ENCODE data around the gene YEATS2.
"Not testable (repeated sequence)": the region's sequence is repeated elsewhere in the genome, so short reads cannot be mapped to it uniquely, and the experiment has no call there.

The YEATS2 gene

GRCh38 chr3:183664913-183665381 is 32.6 kb upstream of the YEATS2 start:
- CTCF ChIA-PET = interaction anchor here (0.6 kb wide), 1 partner anchor 14 kb away, joined by 4 read pairs; no protein-coding TSS in a partner anchor
- DNase-seq (ENCODE audit: low spot score) = peak; percentile 11

GRCh38 chr3:183680061-183680460 is 17.5 kb upstream of the YEATS2 start:
- H3K27ac ChIP-seq = no peak overlapping the region
- TF ChIP-seq CTCF (conservative IDR thresholded peaks at IDR 0.05; ENCODE audit: low read depth) = no peak
- DNase-seq (ENCODE audit: low spot score) = no peak
- ChIA-PET CTCF (interaction anchor here (0.6 kb wide), 1 partner anchor 158 kb away, joined by 3 read pairs; no protein-coding TSS in a partner anchor), POLR2A (ENCODE audit: low non-redundant PET) (no interaction called here)

More at GRCh38 chr3:183664913-183665381, 32.6 kb upstream of the YEATS2 start:
- POLR2A ChIA-PET (ENCODE audit: low non-redundant PET) = no interaction called here
- H3K27ac ChIP-seq = no peak overlapping the region
- TF ChIP-seq CTCF (conservative IDR thresholded peaks at IDR 0.05; ENCODE audit: low read depth) = no peak

GRCh38 chr3:183687705-183688104 is 9.9 kb upstream of the YEATS2 start:
- no peak for TF ChIP-seq CTCF (conservative IDR thresholded peaks at IDR 0.05; ENCODE audit: low read depth)
- H3K27ac ChIP-seq = no peak overlapping the region
- ChIA-PET CTCF (no interaction called here), POLR2A (ENCODE audit: low non-redundant PET) (no interaction called here)
- no peak for DNase-seq (ENCODE audit: low spot score)

- DNase-seq (ENCODE audit: low spot score) = no peak
- POLR2A ChIA-PET (ENCODE audit: low non-redundant PET) = interaction anchor here (0.7 kb wide), 1 partner anchor 61 kb away, joined by 3 read pairs; no protein-coding TSS in a partner anchor
- TF ChIP-seq CTCF (conservative IDR thresholded peaks at IDR 0.05; ENCODE audit: low read depth) = no peak
- CTCF ChIA-PET = no interaction called here
- no peak overlapping the region for H3K27ac ChIP-seq
Measured at GRCh38 chr3:183688874-183689273, 8.7 kb upstream of the YEATS2 start.

GRCh38 chr3:183689621-183690020 is 8.0 kb upstream of the YEATS2 start:
- DNase-seq (ENCODE audit: low spot score); CTCF ChIA-PET; POLR2A ChIA-PET (ENCODE audit: low non-redundant PET); H3K27ac ChIP-seq: not testable (repeated sequence)

GRCh38 chr3:183690402-183690995 is 7.1 kb upstream of the YEATS2 start:
- no peak for TF ChIP-seq CTCF (conservative IDR thresholded peaks at IDR 0.05; ENCODE audit: low read depth)
- no peak for DNase-seq (ENCODE audit: low spot score)
- ChIA-PET POLR2A (ENCODE audit: low non-redundant PET) (no interaction called here), CTCF (no interaction called here)
- no peak overlapping the region for H3K27ac ChIP-seq

- no peak for DNase-seq (ENCODE audit: low spot score)
- H3K27ac ChIP-seq = no peak overlapping the region
- ChIA-PET POLR2A (ENCODE audit: low non-redundant PET) (no interaction called here), CTCF (interaction anchor here (0.6 kb wide), 2 partner anchors 12 to 126 kb away, joined by 3 read pairs; no protein-coding TSS in a partner anchor)
- TF ChIP-seq CTCF (conservative IDR thresholded peaks at IDR 0.05; ENCODE audit: low read depth) = no peak
Measured at GRCh38 chr3:183692436-183692835, 5.2 kb upstream of the YEATS2 start.

All from RWPE1 (cell line).